Kidney epithelial cell (primary cell): ENCODE measurements around the gene ASXL2. TPM values are rescaled to one million over a fixed set of nuclear protein-coding genes. Genes with fewer than 3 reads are reported as not detected.

ENCODE experiments used
- DNase-seq: peaks from one replicate; pipeline ENCODE4 v3.0.0-alpha.2; 2010; ENCODE audit warnings: low read depth
- H3K27me3 ChIP-seq: 2 replicates; pipeline ENCODE4 v1.6.0; 2011; ENCODE audit warnings: low read length; ENCODE audit not compliant: control insufficient read depth, insufficient read depth
- H3K36me3 ChIP-seq: 2 replicates; pipeline ENCODE4 v1.5.1; 2011; ENCODE audit warnings: low read length; ENCODE audit not compliant: control insufficient read depth, insufficient read depth
- H3K4me3 ChIP-seq: 2 replicates; pipeline ENCODE4 v1.5.1; 2011; ENCODE audit warnings: low read depth, mild to moderate bottlenecking, control low read depth, low read length
- CTCF ChIP-seq: IDR thresholded peaks from 2 replicates; pipeline ENCODE4 v1.5.1; 2011; ENCODE audit warnings: mild to moderate bottlenecking, moderate library complexity, low read length, control low read depth, inconsistent platforms; ENCODE audit not compliant: insufficient read depth, poor library complexity, severe bottlenecking
- total RNA-seq: library from RNA; depleted of rRNA; stranded (reverse); fragments of >200 nt; gene quantifications from 2 replicates; pipeline ENCODE4 v1.2.3, GENCODE V29; 2015

The ASXL2 gene
- total RNA-seq, 1 donor from 2014 or later = 18.6 TPM

- Histone ChIP-seq H3K27me3 (no peaks in the 10 kb centered on the region), H3K4me3 (no peak overlapping the region), H3K36me3 (no peaks in the 10 kb centered on the region)
- DNase-seq = no peak
- no peak for TF ChIP-seq CTCF
These were observed 193.5 kb downstream of the ASXL2 start for GRCh38 chr2:25684577-25685473.

Other genes with a start within 250 kb of the ASXL2 start
- gene DTNB, start 204.9 kb downstream of the ASXL2 start, total RNA-seq = 16.2 and 16.9 TPM in 2 replicates
- gene KIF3C, start 104.0 kb upstream of the ASXL2 start, total RNA-seq = 58.3 and 75.9 TPM in 2 replicates
- 183 and 201 TPM in 2 replicates for gene RAB10, start 155.6 kb upstream of the ASXL2 start, total RNA-seq